Measurements from ENCODE around the gene LRRC43.
"Not testable (repeated sequence)": the region's sequence is repeated elsewhere in the genome, so short reads cannot be mapped to it uniquely, and the experiment has no call there.

Gene LRRC43

DNA sequence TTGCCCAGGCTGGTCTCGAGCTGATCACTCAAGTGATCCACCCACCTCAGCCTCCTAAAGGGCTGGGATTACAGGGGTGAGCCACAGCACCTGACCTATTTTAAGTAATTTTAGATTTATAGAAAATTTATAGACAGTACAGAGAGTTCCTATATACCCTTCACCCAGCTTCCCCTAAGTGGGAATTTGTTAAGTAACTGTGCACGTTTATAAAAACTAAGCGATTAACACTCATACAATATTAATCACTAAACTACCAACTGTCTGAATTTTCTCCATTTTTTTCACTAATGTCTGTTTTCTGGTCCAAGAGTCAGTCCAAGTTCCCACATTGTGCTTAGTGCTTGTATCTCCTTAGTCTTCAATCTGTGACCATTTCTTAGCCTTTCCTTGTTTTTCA is 14.4 kb upstream of the LRRC43 start:
- Histone ChIP-seq H3K9ac (no peak overlapping the region), H3K27me3 (ENCODE audit: control insufficient read depth, insufficient read depth, low read length) (no peaks in the 10 kb centered on the region), H3K27ac (no peak overlapping the region), H3K36me3 (ENCODE audit: control insufficient read depth, insufficient read depth, low read length) (no peaks in the 10 kb centered on the region), H3K4me3 (ENCODE audit: low read depth, low read length) (no peak overlapping the region), H3K4me1 (no peaks in the 10 kb centered on the region), H3K9me3 (ENCODE audit: control insufficient read depth, low read length) (no peaks in the 10 kb centered on the region), H3K4me2 (ENCODE audit: low read length) (no peak overlapping the region), H2AFZ (no peak overlapping the region), H3K79me2 (no peaks in the 10 kb centered on the region)
- TF ChIP-seq, protein P1, sequence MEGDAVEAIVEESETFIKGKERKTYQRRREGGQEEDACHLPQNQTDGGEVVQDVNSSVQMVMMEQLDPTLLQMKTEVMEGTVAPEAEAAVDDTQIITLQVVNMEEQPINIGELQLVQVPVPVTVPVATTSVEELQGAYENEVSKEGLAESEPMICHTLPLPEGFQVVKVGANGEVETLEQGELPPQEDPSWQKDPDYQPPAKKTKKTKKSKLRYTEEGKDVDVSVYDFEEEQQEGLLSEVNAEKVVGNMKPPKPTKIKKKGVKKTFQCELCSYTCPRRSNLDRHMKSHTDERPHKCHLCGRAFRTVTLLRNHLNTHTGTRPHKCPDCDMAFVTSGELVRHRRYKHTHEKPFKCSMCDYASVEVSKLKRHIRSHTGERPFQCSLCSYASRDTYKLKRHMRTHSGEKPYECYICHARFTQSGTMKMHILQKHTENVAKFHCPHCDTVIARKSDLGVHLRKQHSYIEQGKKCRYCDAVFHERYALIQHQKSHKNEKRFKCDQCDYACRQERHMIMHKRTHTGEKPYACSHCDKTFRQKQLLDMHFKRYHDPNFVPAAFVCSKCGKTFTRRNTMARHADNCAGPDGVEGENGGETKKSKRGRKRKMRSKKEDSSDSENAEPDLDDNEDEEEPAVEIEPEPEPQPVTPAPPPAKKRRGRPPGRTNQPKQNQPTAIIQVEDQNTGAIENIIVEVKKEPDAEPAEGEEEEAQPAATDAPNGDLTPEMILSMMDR (IDR thresholded peaks at IDR 0.05) = no peak

GRCh38 chr12:122171399-122171798 is 11.5 kb upstream of the LRRC43 start:
- H3K79me2 ChIP-seq = no peaks in the 10 kb centered on the region
- no peaks in the 10 kb centered on the region for H3K9me3 ChIP-seq (ENCODE audit: control insufficient read depth, low read length)
- no peaks in the 10 kb centered on the region for H3K4me1 ChIP-seq
- H3K4me2 ChIP-seq (ENCODE audit: low read length) = no peak overlapping the region
- H3K27ac ChIP-seq = no peak overlapping the region
- H3K36me3 ChIP-seq (ENCODE audit: control insufficient read depth, insufficient read depth, low read length) = no peaks in the 10 kb centered on the region
- no peaks in the 10 kb centered on the region for H3K27me3 ChIP-seq (ENCODE audit: control insufficient read depth, insufficient read depth, low read length)
- H3K4me3 ChIP-seq (ENCODE audit: low read depth, low read length) = no peak overlapping the region
- H2AFZ ChIP-seq = no peak overlapping the region
- H3K9ac ChIP-seq = no peak overlapping the region
- TF ChIP-seq, protein P1 (IDR thresholded peaks at IDR 0.05) = no peak

GRCh38 chr12:122172262-122172939 is 10.5 kb upstream of the LRRC43 start:
- no peaks in the 10 kb centered on the region for H3K27me3 ChIP-seq (ENCODE audit: control insufficient read depth, insufficient read depth, low read length)
- TF ChIP-seq, protein P1 (IDR thresholded peaks at IDR 0.05) = no peak
- H3K79me2 ChIP-seq = no peaks in the 10 kb centered on the region
- H2AFZ ChIP-seq = no peak overlapping the region
- H3K36me3 ChIP-seq (ENCODE audit: control insufficient read depth, insufficient read depth, low read length) = no peaks in the 10 kb centered on the region
- H3K9me3 ChIP-seq (ENCODE audit: control insufficient read depth, low read length) = no peaks in the 10 kb centered on the region
- H3K4me2 ChIP-seq (ENCODE audit: low read length) = no peak overlapping the region
- no peaks in the 10 kb centered on the region for H3K4me1 ChIP-seq
- no peak overlapping the region for H3K27ac ChIP-seq
- H3K9ac ChIP-seq = no peak overlapping the region
- no peak overlapping the region for H3K4me3 ChIP-seq (ENCODE audit: low read depth, low read length)

DNA sequence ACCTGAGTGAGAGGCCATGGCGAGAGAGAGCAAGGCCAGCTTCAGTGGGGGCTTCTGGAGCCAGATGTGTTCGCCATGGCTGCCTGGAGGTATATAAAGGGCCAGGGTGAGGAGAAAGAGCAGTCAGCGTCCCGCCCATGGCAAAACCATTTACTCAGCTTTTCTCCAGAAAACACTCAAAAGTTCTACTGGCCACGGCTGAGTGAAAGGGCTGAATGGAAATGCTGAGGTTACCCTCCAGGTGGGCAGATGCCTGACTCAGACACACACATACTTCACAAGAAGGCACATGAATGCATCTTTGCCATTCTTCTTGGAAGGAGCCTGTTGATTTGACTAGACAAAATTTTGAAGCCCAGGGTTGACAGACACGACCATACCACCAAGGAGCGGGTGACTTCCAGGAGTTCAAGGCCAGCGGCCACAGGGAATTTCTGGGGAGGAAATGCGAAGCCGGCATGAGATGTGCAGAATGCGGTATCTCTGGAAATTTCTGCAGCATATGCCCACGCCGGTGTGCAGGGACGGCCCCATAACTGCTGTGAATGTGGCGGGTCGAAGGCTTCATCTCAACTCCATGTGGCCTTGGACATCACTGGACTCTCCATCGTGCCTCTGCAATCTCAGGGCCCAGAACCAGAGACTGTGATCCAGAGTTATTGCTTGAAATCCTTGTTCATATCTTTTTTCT is 8.6 kb upstream of the LRRC43 start, which contains the start of gene IL31:
Gene IL31 (minus strand): TSS at position 67 of the 691 bp plus-strand sequence. CDS start 49 bp downstream, at position 18.
- H3K9me3 ChIP-seq (ENCODE audit: control insufficient read depth, low read length) = no peaks in the 10 kb centered on the region

GRCh38 chr12:122176473-122176872 is 6.5 kb upstream of the LRRC43 start:
- not testable (repeated sequence) for H3K9me3 ChIP-seq (ENCODE audit: control insufficient read depth, low read length); H3K27me3 ChIP-seq (ENCODE audit: control insufficient read depth, insufficient read depth, low read length); H3K4me3 ChIP-seq (ENCODE audit: low read depth, low read length)

More for the DNA sequence above, 8.6 kb upstream of the LRRC43 start, which contains the start of gene IL31:
- no peak within 1 kb of the TSS for H3K4me2 ChIP-seq (ENCODE audit: low read length)
- H3K36me3 ChIP-seq (ENCODE audit: control insufficient read depth, insufficient read depth, low read length) = no peaks in the 10 kb centered on the region
- H3K27me3 ChIP-seq (ENCODE audit: control insufficient read depth, insufficient read depth, low read length) = no peaks in the 10 kb centered on the region
- no peak within 1 kb of the TSS for H3K27ac ChIP-seq
- H3K9ac ChIP-seq = no peak within 1 kb of the TSS
- H3K4me1 ChIP-seq = no peaks in the 10 kb centered on the region
- no peak within 1 kb of the TSS for H2AFZ ChIP-seq
- H3K79me2 ChIP-seq = no peaks in the 10 kb centered on the region
- TF ChIP-seq, protein P1 (IDR thresholded peaks at IDR 0.05) = no peak
- H3K4me3 ChIP-seq (ENCODE audit: low read depth, low read length) = no peak within 1 kb of the TSS

More at GRCh38 chr12:122176473-122176872, 6.5 kb upstream of the LRRC43 start:
- H3K36me3 ChIP-seq (ENCODE audit: control insufficient read depth, insufficient read depth, low read length); H3K79me2 ChIP-seq; H3K9ac ChIP-seq; H3K4me1 ChIP-seq; H3K4me2 ChIP-seq (ENCODE audit: low read length); H3K27ac ChIP-seq; H2AFZ ChIP-seq: not testable (repeated sequence)
